Measurements from ENCODE around the gene RHOT1.
"Not testable (repeated sequence)": the region's sequence is repeated elsewhere in the genome, so short reads cannot be mapped to it uniquely, and the experiment has no call there.

RHOT1 gene
- total RNA-seq: 26.2 to 99.9 (median 73.1) reads per million in 18 experiments

GRCh38 chr17:32142038-32142856 is at the start of gene RHOT1:
Gene RHOT1, plus strand, starts transcription at chr17:32142502. Its CDS starts 191 bp downstream, at chr17:32142693.
- peak; percentile 64 to 84 for DNase-seq

GRCh38 chr17:32099686-32100085 is 42.6 kb upstream of the RHOT1 start:
- DNase-seq: no peak

- DNase-seq: not testable (repeated sequence)
Measured at GRCh38 chr17:32100323-32100722, 42.0 kb upstream of the RHOT1 start.

- DNase-seq: peak; percentile 8 to 11
Measured at GRCh38 chr17:32100971-32101631, 41.2 kb upstream of the RHOT1 start.

- DNase-seq: no peak
Measured at GRCh38 chr17:32102172-32102571, 40.1 kb upstream of the RHOT1 start.

- DNase-seq: no peak
Measured at GRCh38 chr17:32102646-32103186, 39.6 kb upstream of the RHOT1 start.

- DNase-seq: no peak
Measured at GRCh38 chr17:32103476-32104113, 38.7 kb upstream of the RHOT1 start.

- peak; percentile 43 to 69 for DNase-seq
Measured at GRCh38 chr17:32104158-32104557, 38.1 kb upstream of the RHOT1 start.

- not testable (repeated sequence) for DNase-seq
Measured at GRCh38 chr17:32106471-32106981, 35.8 kb upstream of the RHOT1 start.

GRCh38 chr17:32107194-32107593 is 35.1 kb upstream of the RHOT1 start:
- DNase-seq: peak in 1 of 2 donors; percentile 13

GRCh38 chr17:32110596-32110995 is 31.7 kb upstream of the RHOT1 start:
- DNase-seq: no peak

- peak; percentile 26 to 30 for DNase-seq
Measured at GRCh38 chr17:32111141-32111771, 31.0 kb upstream of the RHOT1 start.

GRCh38 chr17:32112416-32112815 is 29.9 kb upstream of the RHOT1 start:
- DNase-seq: no peak

GRCh38 chr17:32114536-32114935 is 27.8 kb upstream of the RHOT1 start:
- DNase-seq: no peak

- DNase-seq: not testable (repeated sequence)
Measured at GRCh38 chr17:32115546-32115945, 26.8 kb upstream of the RHOT1 start.

- no peak for DNase-seq
Measured at GRCh38 chr17:32116937-32117336, 25.4 kb upstream of the RHOT1 start.

- DNase-seq: no peak
Measured at GRCh38 chr17:32117399-32117798, 24.9 kb upstream of the RHOT1 start.

GRCh38 chr17:32118088-32118487 is 24.2 kb upstream of the RHOT1 start:
- not testable (repeated sequence) for DNase-seq

GRCh38 chr17:32118835-32119234 is 23.5 kb upstream of the RHOT1 start:
- no peak for DNase-seq

GRCh38 chr17:32120141-32120540 is 22.2 kb upstream of the RHOT1 start:
- DNase-seq: no peak

GRCh38 chr17:32120716-32121115 is 21.6 kb upstream of the RHOT1 start:
- DNase-seq: peak; percentile 21 to 33

GRCh38 chr17:32123782-32124181 is 18.5 kb upstream of the RHOT1 start:
- no peak for DNase-seq

All from inflammatory macrophage (primary cell).